Measurements from ENCODE around the gene FANK1.
"Not testable (repeated sequence)": the region's sequence is repeated elsewhere in the genome, so short reads cannot be mapped to it uniquely, and the experiment has no call there.

The FANK1 gene

GRCh38 chr10:125955766-125956165 lies 59.4 kb downstream of the FANK1 start:
- no peak overlapping the region for H3K4me3 ChIP-seq (ENCODE audit: low read depth, low read length)
- TF ChIP-seq, protein P1, sequence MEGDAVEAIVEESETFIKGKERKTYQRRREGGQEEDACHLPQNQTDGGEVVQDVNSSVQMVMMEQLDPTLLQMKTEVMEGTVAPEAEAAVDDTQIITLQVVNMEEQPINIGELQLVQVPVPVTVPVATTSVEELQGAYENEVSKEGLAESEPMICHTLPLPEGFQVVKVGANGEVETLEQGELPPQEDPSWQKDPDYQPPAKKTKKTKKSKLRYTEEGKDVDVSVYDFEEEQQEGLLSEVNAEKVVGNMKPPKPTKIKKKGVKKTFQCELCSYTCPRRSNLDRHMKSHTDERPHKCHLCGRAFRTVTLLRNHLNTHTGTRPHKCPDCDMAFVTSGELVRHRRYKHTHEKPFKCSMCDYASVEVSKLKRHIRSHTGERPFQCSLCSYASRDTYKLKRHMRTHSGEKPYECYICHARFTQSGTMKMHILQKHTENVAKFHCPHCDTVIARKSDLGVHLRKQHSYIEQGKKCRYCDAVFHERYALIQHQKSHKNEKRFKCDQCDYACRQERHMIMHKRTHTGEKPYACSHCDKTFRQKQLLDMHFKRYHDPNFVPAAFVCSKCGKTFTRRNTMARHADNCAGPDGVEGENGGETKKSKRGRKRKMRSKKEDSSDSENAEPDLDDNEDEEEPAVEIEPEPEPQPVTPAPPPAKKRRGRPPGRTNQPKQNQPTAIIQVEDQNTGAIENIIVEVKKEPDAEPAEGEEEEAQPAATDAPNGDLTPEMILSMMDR (IDR thresholded peaks at IDR 0.05; ENCODE audit: control insufficient read depth, extremely low read depth, insufficient read depth), result no peak
- DNase-seq (ENCODE audit: low read depth), result no peak

DNA sequence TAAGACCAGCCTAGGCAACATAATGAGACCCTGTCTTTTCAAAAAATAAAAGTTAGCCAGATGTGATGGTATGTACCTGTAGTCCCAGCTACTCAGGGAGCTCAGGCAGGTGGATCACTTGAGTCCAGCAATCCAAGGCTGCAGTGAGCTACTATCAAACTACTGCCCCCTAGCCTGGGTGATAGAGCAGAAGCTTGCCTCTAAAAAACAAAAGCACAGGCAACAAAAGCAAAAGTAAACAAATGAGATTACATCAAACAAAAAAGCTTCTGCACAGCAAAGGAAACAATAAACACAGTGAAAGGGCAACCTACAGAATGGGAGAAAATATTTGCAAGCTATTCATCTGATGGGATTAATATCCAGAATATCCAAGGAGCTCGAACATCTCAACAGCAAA lies 65.4 kb downstream of the FANK1 start:
- no peak overlapping the region for H3K4me3 ChIP-seq (ENCODE audit: low read depth, low read length)
- DNase-seq (ENCODE audit: low read depth), result peak; percentile 31
- TF ChIP-seq, protein P1 (IDR thresholded peaks at IDR 0.05; ENCODE audit: control insufficient read depth, extremely low read depth, insufficient read depth), result peak; percentile 55

DNA sequence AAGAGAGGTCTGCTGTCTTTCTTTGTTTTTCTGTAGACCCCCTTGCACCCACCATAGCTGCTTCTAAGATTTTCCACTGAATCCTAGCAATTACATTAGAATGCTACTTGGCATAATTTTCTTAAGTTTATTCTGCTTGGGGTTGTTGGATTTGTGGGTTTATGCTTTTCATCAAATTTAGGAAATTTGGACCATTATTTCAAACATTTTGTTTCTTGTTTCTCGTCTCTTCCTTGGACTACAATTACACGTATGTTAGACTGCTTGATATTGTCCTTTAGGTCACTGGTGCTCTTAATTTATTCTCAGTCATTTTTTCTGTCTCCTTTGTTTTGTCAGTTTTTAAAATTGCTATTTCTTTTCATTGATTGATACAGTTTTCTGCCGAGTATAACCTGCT lies 65.8 kb downstream of the FANK1 start:
- H3K4me3 ChIP-seq (ENCODE audit: low read depth, low read length), result no peak overlapping the region
- TF ChIP-seq, protein P1 (IDR thresholded peaks at IDR 0.05; ENCODE audit: control insufficient read depth, extremely low read depth, insufficient read depth), result no peak
- DNase-seq (ENCODE audit: low read depth), result no peak

DNA sequence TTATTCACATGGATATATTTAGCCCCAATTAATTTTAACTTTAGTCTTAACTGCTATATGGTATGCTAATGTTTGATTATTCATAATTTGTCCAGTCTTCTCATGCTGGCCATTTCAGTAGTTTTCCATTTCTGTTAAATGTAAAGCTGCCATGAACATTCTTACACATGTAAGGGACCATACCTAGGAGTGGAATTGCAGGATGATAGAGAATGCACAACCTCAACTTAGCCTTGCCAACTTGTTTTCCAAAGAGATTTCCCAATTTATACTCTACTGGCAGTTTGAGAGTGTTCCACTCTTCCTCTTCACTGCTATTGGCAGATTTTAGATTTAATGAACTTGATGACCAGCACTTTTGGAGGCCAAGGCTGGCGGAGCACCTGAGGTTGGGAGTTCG lies 68.2 kb downstream of the FANK1 start:
- H3K4me3 ChIP-seq (ENCODE audit: low read depth, low read length), result no peak overlapping the region
- DNase-seq (ENCODE audit: low read depth), result no peak
- TF ChIP-seq, protein P1 (IDR thresholded peaks at IDR 0.05; ENCODE audit: control insufficient read depth, extremely low read depth, insufficient read depth), result no peak

- TF ChIP-seq, protein P1 (IDR thresholded peaks at IDR 0.05; ENCODE audit: control insufficient read depth, extremely low read depth, insufficient read depth), result no peak
- no peak overlapping the region for H3K4me3 ChIP-seq (ENCODE audit: low read depth, low read length)
- DNase-seq (ENCODE audit: low read depth), result no peak
These were observed 71.2 kb downstream of the FANK1 start for GRCh38 chr10:125967533-125967932.

DNA sequence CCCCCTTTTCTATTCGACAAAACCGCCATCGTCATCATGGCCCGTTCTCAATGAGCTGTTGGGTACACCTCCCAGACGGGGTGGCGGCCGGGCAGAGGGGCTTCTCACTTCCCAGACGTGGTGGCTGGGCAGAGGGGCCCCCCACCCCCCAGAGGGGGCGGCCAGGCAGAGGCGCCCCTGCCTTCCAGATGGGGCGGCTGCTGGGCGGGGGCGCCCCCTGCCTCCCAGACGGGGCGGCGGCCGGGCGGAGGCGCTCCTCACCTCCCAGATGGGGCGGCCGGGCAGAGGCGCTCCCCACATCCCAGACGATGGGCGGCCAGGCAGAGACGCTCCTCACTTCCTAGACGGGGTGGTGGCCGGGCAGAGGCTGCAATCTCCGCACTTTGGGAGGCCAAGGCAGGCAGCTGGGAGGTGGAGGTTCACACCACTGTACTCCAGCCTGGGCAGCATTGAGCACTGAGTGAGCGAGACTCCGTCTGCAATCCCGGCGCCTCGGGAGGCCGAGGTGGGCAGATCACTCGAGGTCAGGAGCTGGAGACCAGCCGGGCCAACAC lies 73.8 kb downstream of the FANK1 start:
- DNase-seq (ENCODE audit: low read depth); H3K4me3 ChIP-seq (ENCODE audit: low read depth, low read length): not testable (repeated sequence)

DNA sequence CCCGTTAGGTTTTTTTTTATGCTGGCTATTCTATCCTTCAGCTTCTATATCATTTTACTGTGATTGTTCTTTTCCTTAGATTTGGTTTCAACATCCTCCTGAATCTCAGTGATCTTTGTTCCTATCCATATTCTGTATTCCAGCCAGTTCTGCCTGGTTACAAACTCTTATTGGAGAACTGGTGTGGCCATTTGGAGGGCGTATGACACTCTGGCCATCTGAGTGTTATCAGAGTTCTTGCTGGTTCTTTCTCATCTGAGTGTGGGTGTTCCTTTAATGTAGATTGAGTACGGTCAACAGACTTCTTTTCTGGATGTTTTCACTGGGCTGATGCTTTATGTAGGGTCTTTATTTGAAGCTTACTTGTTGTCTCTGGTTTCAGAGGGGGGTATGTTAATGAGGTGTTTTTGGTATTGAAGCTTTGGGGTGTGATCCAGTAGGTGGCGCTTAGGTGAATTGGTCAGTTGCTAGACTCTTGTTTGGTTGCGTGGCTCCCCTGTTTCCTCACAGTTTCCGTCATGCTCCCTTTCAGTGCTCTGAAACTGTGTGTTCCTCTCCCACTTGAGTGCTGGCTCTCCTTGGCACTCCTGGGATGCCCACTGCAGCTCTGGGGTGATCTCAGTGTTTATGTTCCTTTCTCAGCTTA lies 80.7 kb downstream of the FANK1 start:
- no peak overlapping the region for H3K4me3 ChIP-seq (ENCODE audit: low read depth, low read length)
- TF ChIP-seq, protein P1 (IDR thresholded peaks at IDR 0.05; ENCODE audit: control insufficient read depth, extremely low read depth, insufficient read depth), result 0 out of 2 replicates have a peak, but pooled peaks have one; percentile 6
- DNase-seq (ENCODE audit: low read depth), result no peak
